Neural progenitor cell (in vitro differentiated cells): ENCODE measurements around the gene CSF2.

ENCODE experiments used
- EZH2phosphoT487 ChIP-seq: fragments of 200-600 bp; sonication (generic); IDR thresholded peaks from 2 replicates; pipeline ENCODE4 v1.6.1; 2017; ENCODE audit warnings: antibody characterized with exemption
- TF ChIP-seq, protein P1 (sequence below): fragments of 200-600 bp; sonication (generic); IDR thresholded peaks from 2 replicates; pipeline ENCODE4 v1.5.1; 2017; ENCODE audit warnings: antibody characterized with exemption, mild to moderate bottlenecking

DNA sequence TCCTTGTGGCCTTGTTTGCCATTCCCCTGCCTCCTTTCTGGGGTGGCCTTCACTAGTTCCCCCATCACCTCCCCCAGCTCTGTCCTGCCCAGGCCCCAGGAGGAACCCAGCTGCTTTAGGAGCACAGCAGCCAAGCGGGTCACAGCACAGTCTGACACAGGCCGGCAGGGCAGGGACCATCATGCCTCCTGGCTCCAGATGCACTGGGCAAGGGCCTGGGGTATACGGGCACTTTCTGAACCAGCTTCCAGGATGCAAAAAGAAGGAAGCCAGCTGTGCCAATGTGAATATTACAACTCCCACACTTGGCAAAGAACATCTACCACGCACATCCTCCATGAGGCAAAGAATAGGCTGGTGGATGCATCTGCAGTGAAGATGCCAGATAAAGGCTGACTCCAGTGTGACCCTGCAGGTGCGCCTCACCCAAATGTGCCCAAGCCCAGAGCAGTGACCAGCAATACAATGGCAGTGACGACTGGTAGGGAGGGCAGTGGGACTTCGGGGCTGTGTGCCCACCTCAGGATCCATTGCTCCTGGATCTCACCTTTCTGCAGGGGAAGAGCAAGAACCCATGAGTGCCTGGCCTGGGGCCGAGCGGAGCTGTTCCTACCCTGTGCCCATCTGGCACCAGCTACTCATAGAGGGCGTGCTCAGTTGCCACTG lies 19.4 kb upstream of the CSF2 start:
- TF ChIP-seq, protein P1, sequence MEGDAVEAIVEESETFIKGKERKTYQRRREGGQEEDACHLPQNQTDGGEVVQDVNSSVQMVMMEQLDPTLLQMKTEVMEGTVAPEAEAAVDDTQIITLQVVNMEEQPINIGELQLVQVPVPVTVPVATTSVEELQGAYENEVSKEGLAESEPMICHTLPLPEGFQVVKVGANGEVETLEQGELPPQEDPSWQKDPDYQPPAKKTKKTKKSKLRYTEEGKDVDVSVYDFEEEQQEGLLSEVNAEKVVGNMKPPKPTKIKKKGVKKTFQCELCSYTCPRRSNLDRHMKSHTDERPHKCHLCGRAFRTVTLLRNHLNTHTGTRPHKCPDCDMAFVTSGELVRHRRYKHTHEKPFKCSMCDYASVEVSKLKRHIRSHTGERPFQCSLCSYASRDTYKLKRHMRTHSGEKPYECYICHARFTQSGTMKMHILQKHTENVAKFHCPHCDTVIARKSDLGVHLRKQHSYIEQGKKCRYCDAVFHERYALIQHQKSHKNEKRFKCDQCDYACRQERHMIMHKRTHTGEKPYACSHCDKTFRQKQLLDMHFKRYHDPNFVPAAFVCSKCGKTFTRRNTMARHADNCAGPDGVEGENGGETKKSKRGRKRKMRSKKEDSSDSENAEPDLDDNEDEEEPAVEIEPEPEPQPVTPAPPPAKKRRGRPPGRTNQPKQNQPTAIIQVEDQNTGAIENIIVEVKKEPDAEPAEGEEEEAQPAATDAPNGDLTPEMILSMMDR: no peak
- no peak for TF ChIP-seq EZH2phosphoT487
